ACC112 (cell line): ENCODE data around the gene CD19.
"Not testable (repeated sequence)": the region's sequence is repeated elsewhere in the genome, so short reads cannot be mapped to it uniquely, and the experiment has no call there.

Experiments
- H2AFZ ChIP-seq: fragments of 200-600 bp; sonication (generic); one replicate; pipeline ENCODE4 v1.6.0; 2017; ENCODE audit warnings: antibody characterized with exemption, low read length; ENCODE audit not compliant: unreplicated experiment
- H3K27ac ChIP-seq: fragments of 200-600 bp; sonication (generic); 2 replicates; pipeline ENCODE4 v1.5.1; 2014; ENCODE audit warnings: low read depth, mild to moderate bottlenecking, antibody characterized with exemption, low read length, moderate library complexity
- H3K27me3 ChIP-seq: fragments of 200-600 bp; sonication (generic); 2 replicates; pipeline ENCODE4 v1.6.1; 2014; ENCODE audit warnings: mild to moderate bottlenecking, antibody characterized with exemption, low read length, moderate library complexity, mixed read lengths; ENCODE audit not compliant: insufficient read depth
- H3K36me3 ChIP-seq: fragments of 200-600 bp; sonication (generic); 2 replicates; pipeline ENCODE4 v1.6.1; 2016; ENCODE audit warnings: mild to moderate bottlenecking, antibody characterized with exemption, low read length, moderate library complexity, mixed read lengths; ENCODE audit not compliant: insufficient read depth
- H3K4me1 ChIP-seq: fragments of 200-600 bp; sonication (generic); one replicate; pipeline ENCODE4 v1.6.1; 2016; ENCODE audit warnings: low read length, mixed read lengths; ENCODE audit not compliant: insufficient read depth, unreplicated experiment, control insufficient read depth
- H3K4me3 ChIP-seq: fragments of 200-600 bp; sonication (generic); 2 replicates; pipeline ENCODE4 v1.5.1; 2014; ENCODE audit warnings: mild to moderate bottlenecking, low read depth, low read length
- H3K79me2 ChIP-seq: fragments of 200-600 bp; sonication (generic); one replicate; pipeline ENCODE4 v1.6.0; 2016; ENCODE audit warnings: low read length; ENCODE audit not compliant: control insufficient read depth, unreplicated experiment, insufficient read depth

The CD19 gene

GRCh38 chr16:28931801-28932225 lies at the start of gene CD19:
Gene CD19, plus strand, starts transcription at chr16:28931971. Its CDS starts 30 bp downstream, at chr16:28932001.
- Histone ChIP-seq H3K27me3 (no peaks in the 10 kb centered on the region), H3K27ac (no peak within 1 kb of the TSS), H3K36me3 (no peaks in the 10 kb centered on the region), H2AFZ (no peak within 1 kb of the TSS), H3K4me3 (no peak within 1 kb of the TSS), H3K79me2 (no peaks in the 10 kb centered on the region), H3K4me1 (peaks cover 4% of the 10 kb centered on the region)

- Histone ChIP-seq H3K4me1 (no peaks in the 10 kb centered on the region), H3K4me3 (no peak overlapping the region)
Measured at GRCh38 chr16:28882551-28883160, 49.1 kb upstream of the CD19 start.

GRCh38 chr16:28883221-28883996 lies 48.4 kb upstream of the CD19 start:
- no peaks in the 10 kb centered on the region for H3K4me1 ChIP-seq
- no peak overlapping the region for H3K27ac ChIP-seq
- no peak overlapping the region for H2AFZ ChIP-seq
- no peaks in the 10 kb centered on the region for H3K36me3 ChIP-seq
- no peaks in the 10 kb centered on the region for H3K27me3 ChIP-seq
- peaks cover 2% of the 10 kb centered on the region for H3K79me2 ChIP-seq
- H3K4me3 ChIP-seq: no peak overlapping the region

More at GRCh38 chr16:28882551-28883160, 49.1 kb upstream of the CD19 start:
- H3K27me3 ChIP-seq: no peaks in the 10 kb centered on the region
- H2AFZ ChIP-seq: no peak overlapping the region
- no peaks in the 10 kb centered on the region for H3K36me3 ChIP-seq
- H3K27ac ChIP-seq: no peak overlapping the region
- peaks cover 2% of the 10 kb centered on the region for H3K79me2 ChIP-seq

- no peak overlapping the region for H3K4me3 ChIP-seq
- H3K27ac ChIP-seq: no peak overlapping the region
- H3K4me1 ChIP-seq: no peaks in the 10 kb centered on the region
- H3K36me3 ChIP-seq: no peaks in the 10 kb centered on the region
- no peaks in the 10 kb centered on the region for H3K27me3 ChIP-seq
- H2AFZ ChIP-seq: no peak overlapping the region
- peaks cover under 1% of the 10 kb centered on the region for H3K79me2 ChIP-seq
Measured at GRCh38 chr16:28884045-28884444, 47.7 kb upstream of the CD19 start.

- Histone ChIP-seq H2AFZ (no peak overlapping the region), H3K4me1 (no peaks in the 10 kb centered on the region), H3K27ac (no peak overlapping the region), H3K36me3 (no peaks in the 10 kb centered on the region), H3K79me2 (no peaks in the 10 kb centered on the region), H3K27me3 (no peaks in the 10 kb centered on the region), H3K4me3 (no peak overlapping the region)
Measured at GRCh38 chr16:28886945-28887344, 44.8 kb upstream of the CD19 start.

- H3K36me3 ChIP-seq, H3K4me1 ChIP-seq, H3K27me3 ChIP-seq, H3K79me2 ChIP-seq, H3K27ac ChIP-seq, H2AFZ ChIP-seq, H3K4me3 ChIP-seq: not testable (repeated sequence)
Measured at GRCh38 chr16:28890355-28890754, 41.4 kb upstream of the CD19 start.

- Histone ChIP-seq H3K79me2 (no peaks in the 10 kb centered on the region), H3K27ac (no peak overlapping the region), H2AFZ (no peak overlapping the region), H3K27me3 (no peaks in the 10 kb centered on the region), H3K36me3 (no peaks in the 10 kb centered on the region), H3K4me1 (no peaks in the 10 kb centered on the region), H3K4me3 (no peak overlapping the region)
Measured at GRCh38 chr16:28891964-28892890, 39.5 kb upstream of the CD19 start.

- no peak overlapping the region for H2AFZ ChIP-seq
- H3K36me3 ChIP-seq: no peaks in the 10 kb centered on the region
- no peaks in the 10 kb centered on the region for H3K4me1 ChIP-seq
- H3K79me2 ChIP-seq: no peaks in the 10 kb centered on the region
- H3K27ac ChIP-seq: no peak overlapping the region
- H3K4me3 ChIP-seq: no peak overlapping the region
- no peaks in the 10 kb centered on the region for H3K27me3 ChIP-seq
Measured at GRCh38 chr16:28893291-28893690, 38.5 kb upstream of the CD19 start.

- H3K27ac ChIP-seq: no peak overlapping the region
- H3K4me1 ChIP-seq: no peaks in the 10 kb centered on the region
- no peaks in the 10 kb centered on the region for H3K27me3 ChIP-seq
- no peak overlapping the region for H3K4me3 ChIP-seq
- H2AFZ ChIP-seq: no peak overlapping the region
- no peaks in the 10 kb centered on the region for H3K36me3 ChIP-seq
- H3K79me2 ChIP-seq: no peaks in the 10 kb centered on the region
Measured at GRCh38 chr16:28895609-28896008, 36.2 kb upstream of the CD19 start.

GRCh38 chr16:28897826-28898225 lies 33.9 kb upstream of the CD19 start:
- no peaks in the 10 kb centered on the region for H3K36me3 ChIP-seq
- H3K27me3 ChIP-seq: no peaks in the 10 kb centered on the region
- no peaks in the 10 kb centered on the region for H3K4me1 ChIP-seq
- H3K27ac ChIP-seq: no peak overlapping the region
- no peak overlapping the region for H3K4me3 ChIP-seq
- H2AFZ ChIP-seq: no peak overlapping the region
- H3K79me2 ChIP-seq: no peaks in the 10 kb centered on the region
